Metanephros (tissue), 2 donors: Measurements from ENCODE around the gene PRAMEF10. TPM values are rescaled to one million over a fixed set of nuclear protein-coding genes. Genes with fewer than 3 reads are reported as not detected.

Source experiments
- small RNA-seq: library from RNA; depleted of rRNA; stranded (forward); fragments of <200 nt; gene quantifications from one replicate; pipeline ENCODE3, GENCODE V24; 2014; ENCODE audit warnings: low replicate concordance
- total RNA-seq: library from RNA; depleted of rRNA; stranded (reverse); fragments of >200 nt; gene quantifications from one replicate; pipeline ENCODE4 v1.2.3, GENCODE V29; 2014

Gene PRAMEF10, protein sequence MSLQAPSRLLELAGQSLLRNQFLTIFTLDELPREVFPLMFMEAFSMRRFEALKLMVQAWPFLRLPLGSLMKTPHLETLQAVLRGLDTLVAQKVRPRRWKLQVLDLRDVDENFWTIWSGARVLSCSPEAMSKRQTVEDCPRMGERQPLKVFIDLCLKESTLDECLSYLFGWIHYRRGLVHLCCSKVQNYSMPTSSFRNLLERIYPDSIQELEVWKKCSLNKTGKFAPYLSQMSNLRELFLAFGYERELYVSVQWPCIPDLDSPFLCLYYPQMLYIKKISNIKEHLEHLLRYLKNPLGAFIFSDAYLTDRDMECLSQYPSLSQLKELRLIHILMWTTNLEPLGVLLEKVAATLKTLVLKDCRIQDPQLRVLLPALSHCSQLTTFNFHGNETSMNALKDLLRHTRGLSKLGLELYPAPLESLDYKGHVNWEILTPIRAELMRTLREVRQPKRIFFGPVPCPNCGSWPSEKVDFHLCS
- not detected for total RNA-seq

DNA sequence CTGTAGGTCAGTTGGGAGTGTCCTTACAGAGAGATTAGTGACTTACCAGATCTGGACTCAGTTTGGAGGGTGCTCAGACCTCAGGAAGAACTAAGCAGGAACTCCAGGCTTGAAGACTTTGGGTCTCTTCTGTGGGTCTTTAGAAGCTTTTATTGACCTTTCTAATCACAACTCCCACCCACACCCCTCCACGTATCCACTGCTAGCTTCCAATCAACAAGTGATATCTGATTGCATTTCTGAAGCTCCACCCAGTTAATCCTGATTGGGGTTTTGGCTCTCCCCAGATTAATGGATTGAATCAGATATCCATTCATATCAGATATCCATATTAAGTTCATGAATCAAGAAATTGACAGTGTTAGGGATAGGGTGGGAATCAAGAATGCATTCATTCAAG lies at the start of gene PRAMEF10:
PRAMEF10 (minus strand) TSS at position 101 of the 400 bp plus-strand sequence. CDS start 2,423 bp downstream, outside the sequence.

DNA sequence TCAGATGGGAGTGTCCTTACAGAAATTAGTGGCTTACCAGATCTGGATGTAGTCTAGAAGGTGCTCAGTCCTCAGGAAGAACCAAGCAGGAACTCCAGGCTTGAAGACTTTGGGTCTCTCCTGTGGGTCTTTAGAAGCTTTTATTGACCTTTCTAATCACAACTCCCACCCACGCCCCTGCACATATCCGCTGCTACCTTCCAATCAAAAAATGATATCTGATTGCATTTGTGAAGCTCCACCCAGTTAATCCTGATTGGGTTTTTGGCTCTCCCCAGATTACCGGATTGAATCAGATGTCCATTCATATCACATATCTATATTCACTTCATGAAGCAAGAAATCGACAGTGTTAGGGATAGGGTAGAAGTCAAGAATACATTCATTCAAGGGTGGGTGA lies 49.4 kb upstream of the PRAMEF10 start, which contains the start of gene PRAMEF6:
PRAMEF6 (minus strand) TSS at position 101 of the 400 bp plus-strand sequence. CDS start 5,062 bp downstream, outside the sequence.

DNA sequence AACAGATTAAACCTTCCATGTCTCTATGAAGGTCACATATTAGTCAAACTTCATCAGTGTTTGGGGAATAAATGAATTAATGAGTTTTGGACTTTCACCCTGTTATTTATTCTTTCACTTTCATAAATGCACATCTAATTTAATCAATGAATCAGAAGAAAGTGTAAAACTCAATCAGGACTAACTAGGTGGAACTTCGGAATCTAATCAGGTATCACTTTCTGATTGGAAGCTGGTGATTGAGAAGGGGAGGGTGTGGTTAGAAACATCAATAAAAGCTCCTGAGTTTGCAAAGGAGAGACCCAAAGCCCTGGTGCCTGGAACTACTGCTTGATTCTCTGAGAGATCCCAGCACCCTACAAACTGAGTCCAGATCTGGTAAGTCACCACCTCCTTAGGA lies 18.2 kb upstream of the PRAMEF10 start, which contains the start of gene PRAMEF7:
PRAMEF7 (plus strand) TSS at position 301 of the 400 bp plus-strand sequence. CDS start 1,083 bp downstream, outside the sequence.

DNA sequence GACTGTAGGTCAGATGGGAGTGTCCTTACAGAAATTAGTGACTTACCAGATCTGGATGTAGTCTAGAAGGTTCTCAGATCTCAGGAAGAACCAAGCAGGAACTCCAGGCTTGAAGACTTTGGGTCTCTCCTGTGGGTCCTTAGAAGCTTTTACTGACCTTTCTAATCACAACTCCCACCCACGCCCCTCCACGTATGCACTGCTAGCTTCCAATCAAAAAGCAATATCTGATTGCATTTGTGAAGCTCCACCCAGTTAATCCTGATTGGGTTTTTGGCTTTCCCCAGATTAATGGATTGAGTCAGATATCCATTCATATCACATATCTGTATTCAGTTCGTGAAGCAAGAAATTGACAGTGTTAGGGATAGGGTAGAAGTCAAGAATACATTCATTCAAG lies 12.0 kb downstream of the PRAMEF10 start, which contains the start of gene PRAMEF4:
PRAMEF4 (minus strand) TSS at position 101 of the 400 bp plus-strand sequence. CDS start 2,807 bp downstream, outside the sequence.

DNA sequence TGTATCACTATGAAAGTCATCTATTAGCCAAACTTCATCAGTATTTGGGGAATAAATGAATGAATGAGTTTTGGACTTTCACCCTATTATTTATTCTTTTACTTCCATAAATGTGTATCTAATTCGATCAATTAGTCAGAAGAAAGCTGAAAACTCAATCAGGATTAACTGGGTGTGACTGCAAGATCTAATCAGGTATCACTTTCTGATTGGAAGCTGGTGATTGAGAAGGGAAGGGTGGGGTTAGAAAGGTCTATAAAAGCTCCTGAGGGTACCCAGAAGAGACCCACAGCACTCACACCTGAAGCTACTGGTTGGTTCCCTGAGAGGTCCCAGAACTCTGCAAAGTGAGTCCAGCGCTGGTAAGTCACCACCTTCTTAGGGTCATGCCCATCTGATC lies 41.3 kb downstream of the PRAMEF10 start, which contains the start of gene PRAMEF2:
PRAMEF2 (plus strand) TSS at position 301 of the 400 bp plus-strand sequence. CDS start 1,924 bp downstream, outside the sequence.

DNA sequence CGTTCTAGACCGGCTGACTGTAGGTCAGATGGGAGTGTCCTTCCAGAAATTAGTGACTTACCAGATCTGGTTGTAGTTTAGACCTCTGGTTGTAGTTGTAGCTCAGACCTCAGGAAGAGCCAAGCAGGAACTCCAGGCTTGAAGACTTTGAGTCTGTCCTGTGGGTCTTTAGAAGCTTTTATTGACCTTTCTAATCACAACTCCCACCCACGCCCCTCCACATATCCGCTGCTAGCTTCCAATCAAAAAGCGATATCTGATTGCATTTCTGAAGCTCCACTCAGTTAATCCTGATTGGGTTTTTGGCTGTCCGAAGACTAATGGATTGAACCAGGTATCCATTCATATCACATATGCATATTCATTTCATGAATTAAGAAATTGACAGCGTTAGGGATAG lies 49.5 kb downstream of the PRAMEF10 start, which contains the start of gene HNRNPCL1:
HNRNPCL1 (minus strand) TSS at position 101 of the 400 bp plus-strand sequence. CDS start 431 bp downstream, outside the sequence.

Small RNAs within 50 kb of the gene (small RNA-seq; reads per million reads assigned to genes)
- not detected for gene RNU6-1072P

Other genes with a start within 250 kb of the PRAMEF10 start
- gene AADACL3, start 182.2 kb downstream of the PRAMEF10 start, total RNA-seq: not detected
- 0.12 TPM for gene CFAP107, start 152.1 kb downstream of the PRAMEF10 start, total RNA-seq
- not detected for gene PRAMEF12, start 124.5 kb downstream of the PRAMEF10 start, total RNA-seq
- gene PRAMEF1, start 106.9 kb downstream of the PRAMEF10 start, total RNA-seq: not detected
- gene PRAMEF11, start 66.9 kb downstream of the PRAMEF10 start, total RNA-seq: not detected
- not detected for gene HNRNPCL1, start 49.5 kb downstream of the PRAMEF10 start, total RNA-seq
- not detected for gene PRAMEF2, start 41.2 kb downstream of the PRAMEF10 start, total RNA-seq
- gene PRAMEF4, start 12.1 kb downstream of the PRAMEF10 start, total RNA-seq: not detected
- gene PRAMEF7, start 18.3 kb upstream of the PRAMEF10 start, total RNA-seq: not detected
- gene PRAMEF6, start 49.3 kb upstream of the PRAMEF10 start, total RNA-seq: not detected
- not detected for gene PRAMEF27, start 158.3 kb upstream of the PRAMEF10 start, total RNA-seq
- not detected for gene HNRNPCL3, start 162.5 kb upstream of the PRAMEF10 start, total RNA-seq
- gene PRAMEF25, start 172.5 kb upstream of the PRAMEF10 start, total RNA-seq: not detected
- not detected for gene HNRNPCL2, start 218.6 kb upstream of the PRAMEF10 start, total RNA-seq